Measurements from ENCODE around the gene C1QTNF5. TPM values are rescaled to one million over a fixed set of nuclear protein-coding genes. Genes with fewer than 3 reads are reported as not detected.

C1QTNF5 gene
- total RNA-seq, 4 donors from 2014 or later: 10.3 to 26.4 (median 11.8) TPM

DNA sequence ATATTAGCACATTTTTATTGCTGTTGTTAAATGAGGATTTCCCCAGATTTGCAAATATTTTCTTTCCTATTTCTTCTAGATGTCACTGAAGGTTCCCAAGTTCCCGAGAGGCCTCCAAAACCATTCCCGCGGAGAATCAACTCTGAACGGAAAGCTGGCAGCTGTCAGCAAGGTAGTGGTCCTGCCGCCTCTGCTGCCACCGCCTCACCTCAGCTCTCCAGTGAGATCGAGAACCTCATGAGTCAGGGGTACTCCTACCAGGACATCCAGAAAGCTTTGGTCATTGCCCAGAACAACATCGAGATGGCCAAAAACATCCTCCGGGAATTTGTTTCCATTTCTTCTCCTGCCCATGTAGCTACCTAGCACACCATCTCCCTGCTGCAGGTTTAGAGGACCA lies 41.3 kb downstream of the C1QTNF5 start:
- no peak for DNase-seq
- no peaks in the 10 kb centered on the region for H3K9me3 ChIP-seq
- H3K36me3 ChIP-seq: peaks cover 0 to 70% (median 0%) of the 10 kb centered on the region in 3 donors
- H3K4me1 ChIP-seq: peaks cover 0 to 8% (median 0%) of the 10 kb centered on the region in 4 donors
- peak overlapping the region in 1 of 4 donors; percentile 19 for H3K27ac ChIP-seq
- no peaks in the 10 kb centered on the region for H3K27me3 ChIP-seq
- no peak overlapping the region for H3K4me3 ChIP-seq
- TF ChIP-seq POLR2A (IDR thresholded peaks at IDR 0.05): no peak
- TF ChIP-seq, protein P1, sequence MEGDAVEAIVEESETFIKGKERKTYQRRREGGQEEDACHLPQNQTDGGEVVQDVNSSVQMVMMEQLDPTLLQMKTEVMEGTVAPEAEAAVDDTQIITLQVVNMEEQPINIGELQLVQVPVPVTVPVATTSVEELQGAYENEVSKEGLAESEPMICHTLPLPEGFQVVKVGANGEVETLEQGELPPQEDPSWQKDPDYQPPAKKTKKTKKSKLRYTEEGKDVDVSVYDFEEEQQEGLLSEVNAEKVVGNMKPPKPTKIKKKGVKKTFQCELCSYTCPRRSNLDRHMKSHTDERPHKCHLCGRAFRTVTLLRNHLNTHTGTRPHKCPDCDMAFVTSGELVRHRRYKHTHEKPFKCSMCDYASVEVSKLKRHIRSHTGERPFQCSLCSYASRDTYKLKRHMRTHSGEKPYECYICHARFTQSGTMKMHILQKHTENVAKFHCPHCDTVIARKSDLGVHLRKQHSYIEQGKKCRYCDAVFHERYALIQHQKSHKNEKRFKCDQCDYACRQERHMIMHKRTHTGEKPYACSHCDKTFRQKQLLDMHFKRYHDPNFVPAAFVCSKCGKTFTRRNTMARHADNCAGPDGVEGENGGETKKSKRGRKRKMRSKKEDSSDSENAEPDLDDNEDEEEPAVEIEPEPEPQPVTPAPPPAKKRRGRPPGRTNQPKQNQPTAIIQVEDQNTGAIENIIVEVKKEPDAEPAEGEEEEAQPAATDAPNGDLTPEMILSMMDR (IDR thresholded peaks at IDR 0.05): no peak

DNA sequence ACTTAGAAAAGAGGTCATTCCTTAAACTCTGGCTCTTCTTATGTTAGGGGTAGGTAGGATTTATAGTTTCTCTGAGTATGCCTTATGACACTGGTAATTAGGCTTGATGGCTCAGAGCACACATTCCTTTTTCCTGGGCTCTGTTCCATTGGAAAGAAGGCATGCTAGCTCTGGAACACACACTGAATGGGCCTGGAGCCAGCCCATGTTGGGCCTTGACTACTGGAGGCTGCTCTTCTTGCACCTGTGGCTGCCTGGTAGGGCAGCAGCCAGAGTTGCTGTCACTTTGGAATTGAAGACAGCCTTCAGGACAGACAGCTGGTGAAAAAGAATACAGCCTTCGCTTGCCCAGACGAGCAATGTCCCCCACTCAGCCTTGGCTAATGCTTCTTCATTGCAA lies 42.0 kb downstream of the C1QTNF5 start:
- peaks cover 0 to 71% (median 0%) of the 10 kb centered on the region in 3 donors for H3K36me3 ChIP-seq

DNA sequence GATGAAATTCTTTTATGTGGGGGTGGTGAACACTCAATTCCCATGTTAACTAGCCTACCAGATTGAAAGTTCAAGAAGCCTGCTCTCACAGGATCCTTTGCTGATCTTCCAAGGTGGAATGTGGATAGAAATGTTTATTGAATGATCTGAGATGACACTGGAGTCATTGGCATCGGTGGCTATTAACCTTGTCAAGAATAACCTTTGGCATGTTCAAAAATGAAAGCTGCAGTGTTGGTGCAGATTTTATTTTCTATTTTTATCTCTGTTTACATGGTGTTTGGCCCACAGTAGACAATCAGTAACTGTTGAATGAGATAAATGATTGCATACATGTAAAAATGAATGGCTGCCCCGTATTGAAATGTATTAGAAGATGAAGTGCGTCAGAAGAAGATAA lies 42.7 kb downstream of the C1QTNF5 start:
- H3K36me3 ChIP-seq: peaks cover 0 to 65% (median 0%) of the 10 kb centered on the region in 3 donors
- no peak for DNase-seq

More for the DNA sequence above, 42.0 kb downstream of the C1QTNF5 start:
- no peak for TF ChIP-seq POLR2A (IDR thresholded peaks at IDR 0.05)
- TF ChIP-seq, protein P1 (IDR thresholded peaks at IDR 0.05): no peak
- no peak for DNase-seq
- no peaks in the 10 kb centered on the region for H3K9me3 ChIP-seq
- H3K4me3 ChIP-seq: no peak overlapping the region
- peak overlapping the region in 1 of 4 donors; percentile 36 for H3K27ac ChIP-seq
- H3K4me1 ChIP-seq: peaks cover 0 to 8% (median 0%) of the 10 kb centered on the region in 4 donors
- no peaks in the 10 kb centered on the region for H3K27me3 ChIP-seq

DNA sequence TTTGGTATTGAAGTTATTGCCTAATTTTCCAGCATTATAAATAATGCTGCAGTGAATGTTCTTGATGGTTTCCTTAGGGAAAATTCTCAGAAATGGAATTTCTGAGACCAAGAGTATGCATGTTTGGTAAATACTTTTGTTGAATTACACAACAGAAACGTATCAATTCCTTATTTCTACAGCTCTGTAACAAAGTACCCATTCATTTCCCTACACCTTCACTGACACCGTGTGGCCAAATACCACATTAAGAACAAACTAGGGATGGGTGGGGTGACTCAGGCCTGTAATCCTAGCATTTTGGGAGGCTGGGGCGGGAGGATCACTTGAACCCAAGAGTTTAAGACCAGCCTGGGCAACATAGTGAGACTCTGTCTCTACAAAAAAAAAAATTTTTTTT lies 45.5 kb downstream of the C1QTNF5 start:
- H3K27me3 ChIP-seq: no peaks in the 10 kb centered on the region
- peaks cover 0 to 8% (median 0%) of the 10 kb centered on the region in 4 donors for H3K4me1 ChIP-seq
- no peak overlapping the region for H3K4me3 ChIP-seq

More for the DNA sequence above, 42.7 kb downstream of the C1QTNF5 start:
- TF ChIP-seq, protein P1 (IDR thresholded peaks at IDR 0.05): no peak
- no peak for TF ChIP-seq POLR2A (IDR thresholded peaks at IDR 0.05)
- H3K4me3 ChIP-seq: no peak overlapping the region
- H3K27ac ChIP-seq: peak overlapping the region in 1 of 4 donors; percentile 36
- H3K9me3 ChIP-seq: no peaks in the 10 kb centered on the region
- H3K27me3 ChIP-seq: no peaks in the 10 kb centered on the region
- H3K4me1 ChIP-seq: peaks cover 0 to 8% (median 0%) of the 10 kb centered on the region in 4 donors

DNA sequence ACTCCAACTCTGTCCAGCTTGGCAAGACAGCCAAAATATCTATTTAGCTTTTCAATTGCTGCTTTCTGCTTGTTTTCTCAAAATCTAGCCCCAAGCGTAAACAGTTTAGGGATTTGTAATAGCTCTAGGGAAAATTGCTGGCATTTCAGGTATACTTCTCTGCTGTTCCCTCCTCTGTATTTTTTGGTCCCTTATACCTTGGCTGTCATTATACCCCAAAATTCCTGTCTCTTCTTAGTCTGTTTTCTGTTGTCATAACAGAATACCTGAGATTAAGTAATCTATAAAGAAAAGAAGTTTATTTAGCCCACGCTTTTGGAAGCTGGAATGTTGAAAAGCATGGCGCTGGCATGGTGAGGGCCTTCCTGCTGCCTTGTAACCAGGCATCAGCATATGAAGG lies 47.2 kb downstream of the C1QTNF5 start:
- H3K4me1 ChIP-seq: peaks cover 0 to 2% (median 0%) of the 10 kb centered on the region in 4 donors
- H3K4me3 ChIP-seq: no peak overlapping the region
- TF ChIP-seq, protein P1 (IDR thresholded peaks at IDR 0.05): no peak
- TF ChIP-seq POLR2A (IDR thresholded peaks at IDR 0.05): no peak
- no peak overlapping the region for H3K27ac ChIP-seq
- no peak for DNase-seq
- peaks cover 0 to 47% (median 0%) of the 10 kb centered on the region in 3 donors for H3K36me3 ChIP-seq
- no peaks in the 10 kb centered on the region for H3K9me3 ChIP-seq
- no peaks in the 10 kb centered on the region for H3K27me3 ChIP-seq

More for the DNA sequence above, 45.5 kb downstream of the C1QTNF5 start:
- TF ChIP-seq, protein P1 (IDR thresholded peaks at IDR 0.05): no peak
- no peak for TF ChIP-seq POLR2A (IDR thresholded peaks at IDR 0.05)
- Histone ChIP-seq H3K27ac (no peak overlapping the region), H3K9me3 (no peaks in the 10 kb centered on the region), H3K36me3 (peaks cover 0 to 51% (median 0%) of the 10 kb centered on the region in 3 donors)
- DNase-seq: no peak
